Measurements from ENCODE around the gene COP1. TPM values are rescaled to one million over a fixed set of nuclear protein-coding genes. Genes with fewer than 3 reads are reported as not detected.

The COP1 gene
- total RNA-seq, 2 donors from 2014 or later, result 21.4 to 23.1 TPM

DNA sequence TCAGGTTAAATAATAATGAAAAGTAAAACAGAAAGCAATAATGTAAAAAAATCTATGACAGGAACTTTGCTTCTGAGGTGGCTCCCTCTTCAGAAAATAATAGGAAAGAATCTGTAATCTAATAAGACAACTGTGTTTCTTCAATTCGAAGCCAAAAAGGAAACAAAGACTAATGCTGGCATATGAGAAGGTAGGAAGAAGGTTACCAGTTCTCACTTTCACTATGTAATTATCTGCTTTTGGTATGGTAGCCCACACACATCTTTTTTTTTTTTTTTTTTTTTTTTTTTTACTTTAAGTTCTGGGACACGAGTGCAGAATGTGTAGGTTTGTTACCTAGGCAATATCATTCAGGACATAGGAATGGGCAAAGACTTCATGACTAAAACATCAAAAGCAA lies 47.1 kb downstream of the COP1 start:
- Histone ChIP-seq H3K36me3 (peaks cover 7% of the 10 kb centered on the region), H3K9me3 (peaks cover 0 to 14% of the 10 kb centered on the region in 2 donors), H3K27me3 (no peaks in the 10 kb centered on the region), H3K4me3 (no peak overlapping the region), H3K27ac (no peak overlapping the region), H3K4me1 (no peaks in the 10 kb centered on the region)
- TF ChIP-seq, protein P1, sequence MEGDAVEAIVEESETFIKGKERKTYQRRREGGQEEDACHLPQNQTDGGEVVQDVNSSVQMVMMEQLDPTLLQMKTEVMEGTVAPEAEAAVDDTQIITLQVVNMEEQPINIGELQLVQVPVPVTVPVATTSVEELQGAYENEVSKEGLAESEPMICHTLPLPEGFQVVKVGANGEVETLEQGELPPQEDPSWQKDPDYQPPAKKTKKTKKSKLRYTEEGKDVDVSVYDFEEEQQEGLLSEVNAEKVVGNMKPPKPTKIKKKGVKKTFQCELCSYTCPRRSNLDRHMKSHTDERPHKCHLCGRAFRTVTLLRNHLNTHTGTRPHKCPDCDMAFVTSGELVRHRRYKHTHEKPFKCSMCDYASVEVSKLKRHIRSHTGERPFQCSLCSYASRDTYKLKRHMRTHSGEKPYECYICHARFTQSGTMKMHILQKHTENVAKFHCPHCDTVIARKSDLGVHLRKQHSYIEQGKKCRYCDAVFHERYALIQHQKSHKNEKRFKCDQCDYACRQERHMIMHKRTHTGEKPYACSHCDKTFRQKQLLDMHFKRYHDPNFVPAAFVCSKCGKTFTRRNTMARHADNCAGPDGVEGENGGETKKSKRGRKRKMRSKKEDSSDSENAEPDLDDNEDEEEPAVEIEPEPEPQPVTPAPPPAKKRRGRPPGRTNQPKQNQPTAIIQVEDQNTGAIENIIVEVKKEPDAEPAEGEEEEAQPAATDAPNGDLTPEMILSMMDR (IDR thresholded peaks at IDR 0.05), result no peak
- DNase-seq (ENCODE audit: low spot score), result no peak

DNA sequence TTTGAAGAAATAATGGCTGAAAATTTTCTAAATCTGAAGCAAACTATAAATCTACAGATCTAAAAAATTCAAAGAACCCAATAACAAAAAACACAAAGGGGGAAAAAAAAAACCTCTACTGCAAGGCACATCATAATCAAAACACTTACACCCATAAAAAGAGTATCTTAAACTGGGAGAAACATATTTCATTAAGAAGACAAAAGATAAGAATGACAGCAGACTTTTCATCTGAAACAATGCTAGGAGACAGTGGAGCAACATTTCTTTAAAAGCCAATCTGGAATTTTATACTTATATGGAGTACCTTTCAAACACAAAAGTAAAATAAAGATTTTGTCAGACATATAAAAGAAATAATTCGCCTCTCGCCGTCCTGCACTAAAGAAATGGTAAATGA lies 49.1 kb downstream of the COP1 start:
- no peaks in the 10 kb centered on the region for H3K4me1 ChIP-seq
- no peak overlapping the region for H3K27ac ChIP-seq
- H3K36me3 ChIP-seq, result peaks cover 7% of the 10 kb centered on the region
- peaks cover 0 to 14% of the 10 kb centered on the region in 2 donors for H3K9me3 ChIP-seq
- H3K4me3 ChIP-seq, result no peak overlapping the region
- TF ChIP-seq, protein P1 (IDR thresholded peaks at IDR 0.05), result no peak
- DNase-seq (ENCODE audit: low spot score), result no peak
- H3K27me3 ChIP-seq, result no peaks in the 10 kb centered on the region

DNA sequence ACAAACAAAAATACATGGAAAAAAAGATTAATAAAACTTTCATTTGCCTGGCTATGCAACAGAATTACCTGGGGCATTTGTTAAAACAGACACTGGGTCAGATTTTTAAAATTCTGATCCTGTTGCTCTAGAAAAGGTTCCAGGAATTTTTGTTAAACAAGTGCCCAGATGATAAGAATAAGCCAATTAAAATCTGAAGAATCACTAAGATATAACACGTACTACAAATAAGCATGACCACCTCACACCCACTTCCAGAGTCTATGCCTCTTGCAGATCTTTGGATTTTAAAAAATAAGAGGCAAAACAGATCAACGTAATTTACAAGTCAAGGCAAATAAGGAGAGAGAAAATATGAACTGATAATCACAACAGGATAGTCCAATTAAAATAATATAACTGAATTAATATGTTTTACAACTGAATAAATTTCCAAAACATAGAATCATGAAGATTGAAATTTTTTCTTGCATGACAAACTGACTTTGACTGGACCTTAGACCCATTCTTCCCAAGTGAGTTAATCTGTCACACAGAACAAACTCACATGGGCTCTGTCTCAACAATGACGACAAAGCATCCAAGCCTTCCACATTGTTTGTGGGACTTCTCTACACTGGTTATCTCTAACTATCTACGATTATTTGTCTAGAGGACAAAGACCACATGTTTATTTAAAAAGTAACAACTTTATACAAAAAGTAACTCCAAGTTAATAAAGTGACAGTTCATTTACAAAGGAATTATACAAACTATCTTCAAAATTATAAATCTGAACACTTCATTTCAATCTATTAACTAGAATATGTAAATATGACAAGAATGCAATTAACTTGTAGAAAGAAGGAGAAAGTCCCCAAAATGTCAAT lies 56.9 kb downstream of the COP1 start:
- H3K36me3 ChIP-seq, result no peaks in the 10 kb centered on the region

DNA sequence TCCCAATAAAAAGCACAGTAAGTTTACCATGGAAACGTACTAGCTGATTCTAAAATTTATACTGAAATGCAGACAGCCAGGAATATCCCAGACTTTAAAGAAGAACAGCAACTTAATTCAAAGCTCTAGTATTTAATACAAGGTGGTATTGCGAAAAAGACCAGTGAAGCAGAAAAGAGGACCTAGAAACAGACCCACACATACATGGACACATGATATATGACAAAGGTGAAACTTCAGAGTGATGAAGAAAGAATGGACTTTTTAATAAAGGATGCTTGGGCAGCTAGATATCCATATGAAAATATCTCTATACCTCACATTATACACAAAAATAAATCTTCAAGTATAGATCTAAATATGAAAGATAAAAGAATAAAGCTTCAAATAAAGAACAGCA lies 62.6 kb downstream of the COP1 start:
- H3K9me3 ChIP-seq, result no peaks in the 10 kb centered on the region
- H3K36me3 ChIP-seq, result no peaks in the 10 kb centered on the region
- TF ChIP-seq, protein P1 (IDR thresholded peaks at IDR 0.05), result no peak
- H3K4me1 ChIP-seq, result no peaks in the 10 kb centered on the region
- H3K27ac ChIP-seq, result no peak overlapping the region
- no peaks in the 10 kb centered on the region for H3K27me3 ChIP-seq
- H3K4me3 ChIP-seq, result no peak overlapping the region
- no peak for DNase-seq (ENCODE audit: low spot score)

More for the DNA sequence above, 56.9 kb downstream of the COP1 start:
- no peak for DNase-seq (ENCODE audit: low spot score)
- H3K27ac ChIP-seq, result no peak overlapping the region
- no peaks in the 10 kb centered on the region for H3K9me3 ChIP-seq
- no peaks in the 10 kb centered on the region for H3K4me1 ChIP-seq
- TF ChIP-seq, protein P1 (IDR thresholded peaks at IDR 0.05), result no peak
- no peaks in the 10 kb centered on the region for H3K27me3 ChIP-seq
- no peak overlapping the region for H3K4me3 ChIP-seq

DNA sequence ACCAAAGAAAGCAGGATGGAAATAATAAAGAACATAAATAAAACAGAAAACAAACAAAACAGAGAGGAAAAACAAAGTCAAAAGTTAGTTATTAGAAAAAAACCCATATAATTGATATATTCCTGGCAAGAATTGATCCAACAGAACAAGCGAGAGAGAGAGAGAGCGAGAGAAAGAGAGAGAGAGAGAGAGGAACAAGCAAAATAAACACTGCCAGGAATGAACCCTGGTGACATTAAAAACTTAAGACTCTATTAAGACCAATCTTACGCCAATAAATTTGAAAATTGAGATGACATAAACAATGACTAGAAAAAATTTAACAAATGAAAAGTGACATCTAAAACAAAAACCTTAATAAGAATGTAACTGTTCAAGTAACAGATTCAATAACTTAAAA lies 64.1 kb downstream of the COP1 start:
- no peaks in the 10 kb centered on the region for H3K4me1 ChIP-seq
- H3K27me3 ChIP-seq, result no peaks in the 10 kb centered on the region
- no peaks in the 10 kb centered on the region for H3K36me3 ChIP-seq
- DNase-seq (ENCODE audit: low spot score), result no peak
- TF ChIP-seq, protein P1 (IDR thresholded peaks at IDR 0.05), result no peak
- no peak overlapping the region for H3K27ac ChIP-seq
- no peak overlapping the region for H3K4me3 ChIP-seq
- H3K9me3 ChIP-seq, result no peaks in the 10 kb centered on the region

All from right atrium auricular region (tissue), 2 donors.